ENCODE measurements around the gene IPO11.

DNA sequence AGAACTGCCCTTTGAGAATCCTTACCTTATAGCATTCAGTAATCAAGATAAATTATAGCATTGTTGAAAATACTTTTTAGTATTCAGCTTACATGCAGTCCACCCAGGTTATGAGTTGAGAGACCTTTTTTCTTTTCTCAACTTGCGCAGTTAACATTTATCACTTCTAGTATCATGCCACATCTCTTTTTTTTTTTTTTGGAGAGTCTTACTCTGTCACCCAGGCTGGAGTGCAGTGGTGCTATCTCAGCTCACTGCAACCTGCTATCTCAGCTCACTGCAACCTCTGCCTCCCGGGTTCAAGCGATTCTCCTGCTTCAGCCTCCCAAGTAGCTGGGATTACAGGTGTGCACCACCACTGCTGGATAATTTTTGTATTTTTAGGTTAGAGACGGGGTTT, 195.1 kb downstream of the IPO11 start:
- TF ChIP-seq, protein P1, sequence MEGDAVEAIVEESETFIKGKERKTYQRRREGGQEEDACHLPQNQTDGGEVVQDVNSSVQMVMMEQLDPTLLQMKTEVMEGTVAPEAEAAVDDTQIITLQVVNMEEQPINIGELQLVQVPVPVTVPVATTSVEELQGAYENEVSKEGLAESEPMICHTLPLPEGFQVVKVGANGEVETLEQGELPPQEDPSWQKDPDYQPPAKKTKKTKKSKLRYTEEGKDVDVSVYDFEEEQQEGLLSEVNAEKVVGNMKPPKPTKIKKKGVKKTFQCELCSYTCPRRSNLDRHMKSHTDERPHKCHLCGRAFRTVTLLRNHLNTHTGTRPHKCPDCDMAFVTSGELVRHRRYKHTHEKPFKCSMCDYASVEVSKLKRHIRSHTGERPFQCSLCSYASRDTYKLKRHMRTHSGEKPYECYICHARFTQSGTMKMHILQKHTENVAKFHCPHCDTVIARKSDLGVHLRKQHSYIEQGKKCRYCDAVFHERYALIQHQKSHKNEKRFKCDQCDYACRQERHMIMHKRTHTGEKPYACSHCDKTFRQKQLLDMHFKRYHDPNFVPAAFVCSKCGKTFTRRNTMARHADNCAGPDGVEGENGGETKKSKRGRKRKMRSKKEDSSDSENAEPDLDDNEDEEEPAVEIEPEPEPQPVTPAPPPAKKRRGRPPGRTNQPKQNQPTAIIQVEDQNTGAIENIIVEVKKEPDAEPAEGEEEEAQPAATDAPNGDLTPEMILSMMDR (conservative IDR thresholded peaks at IDR 0.05; ENCODE audit: low read length), result no peak
- TF ChIP-seq EZH2phosphoT487 (IDR thresholded peaks at IDR 0.05; ENCODE audit: borderline replicate concordance), result no peak

All from Loucy (cell line).